Measurements from ENCODE around the gene PKDCC. TPM values are rescaled to one million over a fixed set of nuclear protein-coding genes. Genes with fewer than 3 reads are reported as not detected.

Gene PKDCC
- total and polyA plus RNA-seq, 4 donors: 73.6 to 131 (median 103) TPM

GRCh38 chr2:42089340-42089925 lies 41.6 kb downstream of the PKDCC start:
- Histone ChIP-seq H3K4me3 (no peak overlapping the region), H3K27me3 (ENCODE audit: control insufficient read depth in 3 of 3, insufficient read depth in 3 of 3, low read length in 2 of 3) (no peaks in the 10 kb centered on the region), H3K9ac (ENCODE audit: insufficient read depth in 1 of 2, low read length in 2 of 2) (no peak overlapping the region), H3K4me1 (ENCODE audit: control insufficient read depth in 5 of 5, insufficient read depth in 5 of 5, low read length in 5 of 5) (peaks cover 0 to 7% (median 7%) of the 10 kb centered on the region in 5 donors), H3K36me3 (ENCODE audit: control insufficient read depth in 4 of 4, insufficient read depth in 4 of 4, low read length in 4 of 4) (no peaks in the 10 kb centered on the region), H3K27ac (ENCODE audit: low read depth in 1 of 2, low read length in 1 of 2) (no peak overlapping the region), H3K9me3 (ENCODE audit: control insufficient read depth in 4 of 4, insufficient read depth in 3 of 4, low read length in 3 of 4) (no peaks in the 10 kb centered on the region)
- ATAC-seq (ENCODE audit: insufficient read depth, low FRiP score) (no peak), DNase-seq (peak in 2 of 3 donors; percentile 41 to 52)
- TF ChIP-seq CTCF (IDR thresholded peaks at IDR 0.05; ENCODE audit: control extremely low read depth, extremely low read depth): no peak
- 72 to 75% methylated on average over 16 of the region's 16 CpGs for WGBS, 2 donors

- ATAC-seq (ENCODE audit: insufficient read depth, low FRiP score) (no peak), DNase-seq (no peak)
- H3K9me3 ChIP-seq (ENCODE audit: control insufficient read depth in 4 of 4, insufficient read depth in 3 of 4, low read length in 3 of 4): no peaks in the 10 kb centered on the region
- no peaks in the 10 kb centered on the region for H3K36me3 ChIP-seq (ENCODE audit: control insufficient read depth in 4 of 4, insufficient read depth in 4 of 4, low read length in 4 of 4)
- no peak for TF ChIP-seq CTCF (IDR thresholded peaks at IDR 0.05; ENCODE audit: control extremely low read depth, extremely low read depth)
- WGBS, 2 donors: 96% methylated on average over 5 of the region's 5 CpGs
- H3K9ac ChIP-seq (ENCODE audit: insufficient read depth in 1 of 2, low read length in 2 of 2): no peak overlapping the region
- no peak overlapping the region for H3K27ac ChIP-seq (ENCODE audit: low read depth in 1 of 2, low read length in 1 of 2)
- H3K27me3 ChIP-seq (ENCODE audit: control insufficient read depth in 3 of 3, insufficient read depth in 3 of 3, low read length in 2 of 3): no peaks in the 10 kb centered on the region
- H3K4me1 ChIP-seq (ENCODE audit: control insufficient read depth in 5 of 5, insufficient read depth in 5 of 5, low read length in 5 of 5): peaks cover 0 to 5% (median 3%) of the 10 kb centered on the region in 5 donors
- H3K4me3 ChIP-seq: no peak overlapping the region
Measured at GRCh38 chr2:42090216-42090615, 42.4 kb downstream of the PKDCC start.

GRCh38 chr2:42091671-42092070 lies 43.9 kb downstream of the PKDCC start:
- Histone ChIP-seq H3K9ac (ENCODE audit: insufficient read depth in 1 of 2, low read length in 2 of 2) (no peak overlapping the region), H3K27ac (ENCODE audit: low read depth in 1 of 2, low read length in 1 of 2) (no peak overlapping the region), H3K9me3 (ENCODE audit: control insufficient read depth in 4 of 4, insufficient read depth in 3 of 4, low read length in 3 of 4) (no peaks in the 10 kb centered on the region), H3K27me3 (ENCODE audit: control insufficient read depth in 3 of 3, insufficient read depth in 3 of 3, low read length in 2 of 3) (no peaks in the 10 kb centered on the region), H3K4me1 (ENCODE audit: control insufficient read depth in 5 of 5, insufficient read depth in 5 of 5, low read length in 5 of 5) (peaks cover 0 to 5% (median 3%) of the 10 kb centered on the region in 5 donors), H3K36me3 (ENCODE audit: control insufficient read depth in 4 of 4, insufficient read depth in 4 of 4, low read length in 4 of 4) (no peaks in the 10 kb centered on the region), H3K4me3 (no peak overlapping the region)
- no peak for TF ChIP-seq CTCF (IDR thresholded peaks at IDR 0.05; ENCODE audit: control extremely low read depth, extremely low read depth)
- ATAC-seq (ENCODE audit: insufficient read depth, low FRiP score) (no peak), DNase-seq (no peak)
- 84 to 95% methylated on average over 3 of the region's 3 CpGs for WGBS, 2 donors
